Measurements from ENCODE around the gene RNF26.

- TF ChIP-seq SUZ12 (IDR thresholded peaks at IDR 0.05; ENCODE audit: extremely low read depth, insufficient read depth, insufficient read length) (no peak), YY1 (IDR thresholded peaks at IDR 0.05; ENCODE audit: insufficient read depth, insufficient read length) (no peak), ZNF274 (IDR thresholded peaks at IDR 0.05; ENCODE audit: low read depth, low read length) (no peak)
Measured at GRCh38 chr11:119319700-119320239, 14.6 kb upstream of the RNF26 start.

All from NT2/D1 (cell line).